WTC11 (cell line): Measurements from ENCODE around the gene PCIF1.

ENCODE experiments used
- CREM ChIP-seq: sonication (generic); formaldehyde crosslinking; IDR thresholded peaks from 2 replicates; pipeline ENCODE4 v1.8.1; 2022; ENCODE audit warnings: mild to moderate bottlenecking, missing genetic modification reagents, moderate library complexity
- ESRRA ChIP-seq: sonication (generic); formaldehyde crosslinking; IDR thresholded peaks from 2 replicates; pipeline ENCODE4 v1.8.1; 2022; ENCODE audit warnings: mild to moderate bottlenecking, missing genetic modification reagents, borderline replicate concordance
- ETV6 ChIP-seq: sonication (generic); formaldehyde crosslinking; IDR thresholded peaks from 2 replicates; pipeline ENCODE4 v1.8.1; 2022; ENCODE audit warnings: mild to moderate bottlenecking, missing genetic modification reagents
- KAT7 ChIP-seq: sonication (generic); formaldehyde crosslinking; IDR thresholded peaks from 2 replicates; pipeline ENCODE4 v1.8.1; 2023; ENCODE audit warnings: missing genetic modification reagents, mild to moderate bottlenecking, borderline replicate concordance
- MYBL2 ChIP-seq: sonication (generic); formaldehyde crosslinking; IDR thresholded peaks from 2 replicates; pipeline ENCODE4 v1.8.1; 2023; ENCODE audit warnings: mild to moderate bottlenecking, moderate library complexity, missing genetic modification reagents
- RORB ChIP-seq: fragments of 250-450 bp; sonication (Bioruptor Pico); IDR thresholded peaks from 2 replicates; pipeline ENCODE4 v1.9.0; 2021; ENCODE audit warnings: mild to moderate bottlenecking
- SP1 ChIP-seq: sonication (generic); formaldehyde crosslinking; conservative IDR thresholded peaks from 2 replicates; pipeline ENCODE4 v1.8.1; 2022; ENCODE audit warnings: missing genetic modification reagents
- ZNF416 ChIP-seq: fragments of 250-450 bp; sonication (Bioruptor Pico); IDR thresholded peaks from 2 replicates; pipeline ENCODE4 v1.9.0; 2021; ENCODE audit warnings: mild to moderate bottlenecking, inconsistent platforms
- TF ChIP-seq, protein P1 (sequence below): sonication (generic); formaldehyde crosslinking; IDR thresholded peaks from 2 replicates; pipeline ENCODE4 v1.8.0; 2022; ENCODE audit warnings: mild to moderate bottlenecking, missing genetic modification reagents
- TF ChIP-seq, protein P2 (sequence below): fragments of 200-600 bp; IDR thresholded peaks from 2 replicates; pipeline ENCODE4 v1.8.0; 2022; ENCODE audit warnings: antibody characterized with exemption
- TF ChIP-seq, protein P3 (sequence below): sonication (generic); formaldehyde crosslinking; IDR thresholded peaks from 2 replicates; pipeline ENCODE4 v1.8.1; 2022; ENCODE audit warnings: mild to moderate bottlenecking, moderate library complexity, missing genetic modification reagents

- TF ChIP-seq CREM (CRISPR knock-in tag) (no peak), ZNF416 (CRISPR knock-in tag) (no peak), MYBL2 (CRISPR knock-in tag) (no peak), RORB (no peak), KAT7 (CRISPR knock-in tag) (no peak), SP1 (CRISPR knock-in tag) (no peak), ESRRA (CRISPR knock-in tag) (no peak), ETV6 (CRISPR knock-in tag) (no peak)
- TF ChIP-seq, protein P1, sequence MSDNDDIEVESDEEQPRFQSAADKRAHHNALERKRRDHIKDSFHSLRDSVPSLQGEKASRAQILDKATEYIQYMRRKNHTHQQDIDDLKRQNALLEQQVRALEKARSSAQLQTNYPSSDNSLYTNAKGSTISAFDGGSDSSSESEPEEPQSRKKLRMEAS (CRISPR knock-in tag), result no peak
- TF ChIP-seq, protein P2, sequence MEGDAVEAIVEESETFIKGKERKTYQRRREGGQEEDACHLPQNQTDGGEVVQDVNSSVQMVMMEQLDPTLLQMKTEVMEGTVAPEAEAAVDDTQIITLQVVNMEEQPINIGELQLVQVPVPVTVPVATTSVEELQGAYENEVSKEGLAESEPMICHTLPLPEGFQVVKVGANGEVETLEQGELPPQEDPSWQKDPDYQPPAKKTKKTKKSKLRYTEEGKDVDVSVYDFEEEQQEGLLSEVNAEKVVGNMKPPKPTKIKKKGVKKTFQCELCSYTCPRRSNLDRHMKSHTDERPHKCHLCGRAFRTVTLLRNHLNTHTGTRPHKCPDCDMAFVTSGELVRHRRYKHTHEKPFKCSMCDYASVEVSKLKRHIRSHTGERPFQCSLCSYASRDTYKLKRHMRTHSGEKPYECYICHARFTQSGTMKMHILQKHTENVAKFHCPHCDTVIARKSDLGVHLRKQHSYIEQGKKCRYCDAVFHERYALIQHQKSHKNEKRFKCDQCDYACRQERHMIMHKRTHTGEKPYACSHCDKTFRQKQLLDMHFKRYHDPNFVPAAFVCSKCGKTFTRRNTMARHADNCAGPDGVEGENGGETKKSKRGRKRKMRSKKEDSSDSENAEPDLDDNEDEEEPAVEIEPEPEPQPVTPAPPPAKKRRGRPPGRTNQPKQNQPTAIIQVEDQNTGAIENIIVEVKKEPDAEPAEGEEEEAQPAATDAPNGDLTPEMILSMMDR, result no peak
- TF ChIP-seq, protein P3, sequence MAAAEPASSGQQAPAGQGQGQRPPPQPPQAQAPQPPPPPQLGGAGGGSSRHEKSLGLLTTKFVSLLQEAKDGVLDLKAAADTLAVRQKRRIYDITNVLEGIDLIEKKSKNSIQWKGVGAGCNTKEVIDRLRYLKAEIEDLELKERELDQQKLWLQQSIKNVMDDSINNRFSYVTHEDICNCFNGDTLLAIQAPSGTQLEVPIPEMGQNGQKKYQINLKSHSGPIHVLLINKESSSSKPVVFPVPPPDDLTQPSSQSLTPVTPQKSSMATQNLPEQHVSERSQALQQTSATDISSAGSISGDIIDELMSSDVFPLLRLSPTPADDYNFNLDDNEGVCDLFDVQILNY (CRISPR knock-in tag), result no peak
These were observed 35.2 kb upstream of the PCIF1 start for GRCh38 chr20:45899046-45899835.
